Measurements from ENCODE around the gene DCTN5.
"Not testable (repeated sequence)": the region's sequence is repeated elsewhere in the genome, so short reads cannot be mapped to it uniquely, and the experiment has no call there.

Gene DCTN5

GRCh38 chr16:23608194-23608593 is 33.1 kb upstream of the DCTN5 start:
- no peak overlapping the region for H3K27ac ChIP-seq

GRCh38 chr16:23609929-23610328 is 31.3 kb upstream of the DCTN5 start:
- TF ChIP-seq ZFX (IDR thresholded peaks at IDR 0.05; ENCODE audit: borderline replicate concordance) (no peak), CTCF (IDR thresholded peaks at IDR 0.05) (no peak)
- H3K27ac ChIP-seq: no peak overlapping the region

More at GRCh38 chr16:23608194-23608593, 33.1 kb upstream of the DCTN5 start:
- TF ChIP-seq CTCF (IDR thresholded peaks at IDR 0.05): no peak
- no peak for TF ChIP-seq ZFX (IDR thresholded peaks at IDR 0.05; ENCODE audit: borderline replicate concordance)

- not testable (repeated sequence) for H3K27ac ChIP-seq
Measured at GRCh38 chr16:23610905-23611304, 30.4 kb upstream of the DCTN5 start.

GRCh38 chr16:23611936-23612335 is 29.3 kb upstream of the DCTN5 start:
- no peak overlapping the region for H3K27ac ChIP-seq
- TF ChIP-seq ZFX (IDR thresholded peaks at IDR 0.05; ENCODE audit: borderline replicate concordance) (no peak), CTCF (IDR thresholded peaks at IDR 0.05) (no peak)

- TF ChIP-seq CTCF (IDR thresholded peaks at IDR 0.05): no peak
- TF ChIP-seq ZFX (IDR thresholded peaks at IDR 0.05; ENCODE audit: borderline replicate concordance): no peak
- H3K27ac ChIP-seq: no peak overlapping the region
Measured at GRCh38 chr16:23615805-23616204, 25.5 kb upstream of the DCTN5 start.

- TF ChIP-seq ZFX (IDR thresholded peaks at IDR 0.05; ENCODE audit: borderline replicate concordance) (no peak), CTCF (IDR thresholded peaks at IDR 0.05) (no peak)
Measured at GRCh38 chr16:23624092-23624491, 17.2 kb upstream of the DCTN5 start.

GRCh38 chr16:23629516-23629915 is 11.8 kb upstream of the DCTN5 start:
- no peak for TF ChIP-seq CTCF (IDR thresholded peaks at IDR 0.05)
- no peak for TF ChIP-seq ZFX (IDR thresholded peaks at IDR 0.05; ENCODE audit: borderline replicate concordance)
- no peak overlapping the region for H3K27ac ChIP-seq

More at GRCh38 chr16:23624092-23624491, 17.2 kb upstream of the DCTN5 start:
- H3K27ac ChIP-seq: no peak overlapping the region

- not testable (repeated sequence) for H3K27ac ChIP-seq
Measured at GRCh38 chr16:23631874-23632273, 9.4 kb upstream of the DCTN5 start.
